Neural crest cell (in vitro differentiated cells): ENCODE measurements around the gene EIF2AK2. TPM values are rescaled to one million over a fixed set of nuclear protein-coding genes. Genes with fewer than 3 reads are reported as not detected.

ENCODE experiments used
- DNase-seq: peaks from one replicate; pipeline ENCODE4 v3.0.0; 2021; ENCODE audit warnings: low read depth, mixed read lengths, low spot score
- H3K27ac Mint-ChIP-seq: one replicate; pipeline ENCODE4 v1.8.0; 2021; ENCODE audit warnings: mild to moderate bottlenecking, mixed read lengths; ENCODE audit not compliant: unreplicated experiment
- H3K27me3 Mint-ChIP-seq: 2 replicates; pipeline ENCODE4 v1.8.0; 2021; ENCODE audit warnings: low read depth, mild to moderate bottlenecking, mixed read lengths
- H3K36me3 Mint-ChIP-seq: 2 replicates; pipeline ENCODE4 v1.8.0; 2021; ENCODE audit warnings: low read depth, mild to moderate bottlenecking, mixed read lengths
- H3K4me1 Mint-ChIP-seq: 2 replicates; pipeline ENCODE4 v1.8.0; 2021; ENCODE audit warnings: mixed read lengths
- H3K4me3 Mint-ChIP-seq: one replicate; pipeline ENCODE4 v1.8.0; 2021; ENCODE audit warnings: mild to moderate bottlenecking, mixed read lengths
- H3K9me3 Mint-ChIP-seq: 2 replicates; pipeline ENCODE4 v1.8.0; 2021; ENCODE audit warnings: mixed read lengths
- total RNA-seq: library from RNA; stranded (reverse); gene quantifications from 2 replicates; pipeline ENCODE4 v1.2.1, GENCODE V29; 2021
- TF ChIP-seq, protein P1 (sequence below): fragments of 200-600 bp; sonication (generic); conservative IDR thresholded peaks from 2 replicates; pipeline ENCODE4 v1.5.0; 2021; ENCODE audit warnings: antibody characterized with exemption, mild to moderate bottlenecking

Gene EIF2AK2
- total RNA-seq, 1 donor from 2014 or later = 34.1 TPM

DNA sequence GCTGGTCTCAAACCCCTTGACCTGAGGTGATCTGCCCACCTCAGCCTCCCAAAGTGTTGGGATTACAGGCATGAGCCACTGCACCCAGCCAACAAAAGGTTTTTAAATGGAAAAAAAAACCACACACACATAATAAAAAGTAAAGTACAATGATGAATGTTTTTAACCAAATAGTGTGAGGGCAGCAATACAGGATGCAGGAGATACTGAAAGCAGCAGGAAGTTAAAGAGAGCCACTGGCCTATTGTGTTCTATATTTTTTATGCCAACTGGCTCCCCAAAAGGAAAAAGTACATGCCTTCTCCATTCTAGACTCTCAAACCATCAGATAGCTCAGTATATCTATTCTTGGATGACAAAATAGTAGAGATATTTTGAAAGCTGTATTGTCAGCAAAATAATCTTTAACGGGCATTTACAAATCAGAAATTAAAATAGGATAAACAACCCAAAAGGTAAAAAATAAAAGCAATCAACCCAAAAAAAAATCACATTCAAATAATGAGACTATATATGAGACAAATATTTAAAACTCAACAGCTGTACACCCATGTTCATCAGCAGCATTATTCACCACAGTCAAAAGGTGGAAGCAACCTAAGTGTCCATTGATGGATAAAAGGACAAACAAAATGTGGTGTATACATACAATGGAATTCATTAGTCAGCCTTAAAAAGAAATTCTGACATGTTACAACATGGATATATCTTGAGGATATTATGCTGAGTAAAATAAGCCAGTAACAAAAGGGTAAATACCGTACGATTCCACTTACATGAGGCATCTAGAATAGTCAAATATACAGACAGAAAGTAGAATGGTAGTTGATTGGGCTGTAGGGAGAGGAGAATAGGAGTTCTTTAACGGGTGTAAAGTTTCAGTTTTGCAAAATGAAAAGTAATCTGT is 46.2 kb downstream of the EIF2AK2 start:
- no peak overlapping the region for H3K4me3 Mint-ChIP-seq
- H3K27ac Mint-ChIP-seq = no peak overlapping the region
- H3K36me3 Mint-ChIP-seq = peaks cover 16% of the 10 kb centered on the region

DNA sequence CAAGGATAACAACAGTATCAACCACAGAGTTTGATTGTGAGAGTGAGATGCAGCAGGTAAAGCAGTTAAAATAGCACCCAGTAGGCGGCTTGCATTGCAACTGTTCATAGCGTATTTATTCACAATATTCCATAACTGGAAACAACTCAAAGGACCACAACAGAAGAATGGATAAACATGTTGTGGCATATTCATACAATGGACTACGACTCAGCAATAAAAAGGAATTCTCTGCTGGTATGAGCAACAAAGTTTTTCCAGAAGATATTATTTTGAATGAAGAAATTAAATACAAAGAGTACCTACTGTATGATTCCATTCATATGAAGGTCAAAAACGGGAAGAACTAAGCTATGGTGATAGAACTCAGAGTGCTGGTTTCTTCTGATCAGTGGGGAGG is 47.3 kb downstream of the EIF2AK2 start:
- Mint-ChIP-seq H3K36me3 (peaks cover 19% of the 10 kb centered on the region), H3K4me3 (no peak overlapping the region), H3K9me3 (no peaks in the 10 kb centered on the region), H3K27me3 (no peaks in the 10 kb centered on the region), H3K4me1 (no peaks in the 10 kb centered on the region), H3K27ac (no peak overlapping the region)
- no peak for DNase-seq
- TF ChIP-seq, protein P1, sequence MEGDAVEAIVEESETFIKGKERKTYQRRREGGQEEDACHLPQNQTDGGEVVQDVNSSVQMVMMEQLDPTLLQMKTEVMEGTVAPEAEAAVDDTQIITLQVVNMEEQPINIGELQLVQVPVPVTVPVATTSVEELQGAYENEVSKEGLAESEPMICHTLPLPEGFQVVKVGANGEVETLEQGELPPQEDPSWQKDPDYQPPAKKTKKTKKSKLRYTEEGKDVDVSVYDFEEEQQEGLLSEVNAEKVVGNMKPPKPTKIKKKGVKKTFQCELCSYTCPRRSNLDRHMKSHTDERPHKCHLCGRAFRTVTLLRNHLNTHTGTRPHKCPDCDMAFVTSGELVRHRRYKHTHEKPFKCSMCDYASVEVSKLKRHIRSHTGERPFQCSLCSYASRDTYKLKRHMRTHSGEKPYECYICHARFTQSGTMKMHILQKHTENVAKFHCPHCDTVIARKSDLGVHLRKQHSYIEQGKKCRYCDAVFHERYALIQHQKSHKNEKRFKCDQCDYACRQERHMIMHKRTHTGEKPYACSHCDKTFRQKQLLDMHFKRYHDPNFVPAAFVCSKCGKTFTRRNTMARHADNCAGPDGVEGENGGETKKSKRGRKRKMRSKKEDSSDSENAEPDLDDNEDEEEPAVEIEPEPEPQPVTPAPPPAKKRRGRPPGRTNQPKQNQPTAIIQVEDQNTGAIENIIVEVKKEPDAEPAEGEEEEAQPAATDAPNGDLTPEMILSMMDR = no peak

More for the DNA sequence above, 46.2 kb downstream of the EIF2AK2 start:
- H3K4me1 Mint-ChIP-seq = no peaks in the 10 kb centered on the region
- no peak for DNase-seq
- TF ChIP-seq, protein P1 = no peak
- H3K9me3 Mint-ChIP-seq = no peaks in the 10 kb centered on the region
- H3K27me3 Mint-ChIP-seq = no peaks in the 10 kb centered on the region

DNA sequence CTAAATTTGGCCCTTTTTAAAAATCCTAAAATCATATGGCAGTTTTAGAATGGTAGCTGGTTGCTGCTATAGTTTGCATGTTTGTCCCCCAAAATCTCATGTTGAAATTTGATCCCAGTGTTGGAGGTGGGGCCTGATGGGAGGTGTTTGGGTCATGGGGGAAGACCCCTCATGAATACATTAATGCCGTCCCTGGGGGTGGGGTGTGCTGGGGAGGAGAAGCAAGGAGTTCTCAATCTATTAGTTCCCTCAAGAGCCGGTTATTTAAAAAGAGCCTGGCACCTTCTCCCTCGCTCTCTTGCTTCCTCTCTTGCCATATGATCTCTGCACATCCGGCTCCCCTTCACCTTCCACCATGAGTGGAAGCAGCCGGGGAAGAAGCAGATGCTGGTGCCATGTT is 51.6 kb downstream of the EIF2AK2 start:
- no peaks in the 10 kb centered on the region for H3K4me1 Mint-ChIP-seq
- no peaks in the 10 kb centered on the region for H3K27me3 Mint-ChIP-seq
- H3K27ac Mint-ChIP-seq = peak overlapping the region; percentile 35
- TF ChIP-seq, protein P1 = no peak
- H3K9me3 Mint-ChIP-seq = no peaks in the 10 kb centered on the region
- H3K4me3 Mint-ChIP-seq = no peak overlapping the region
- DNase-seq = no peak
- H3K36me3 Mint-ChIP-seq = peaks cover 24% of the 10 kb centered on the region

DNA sequence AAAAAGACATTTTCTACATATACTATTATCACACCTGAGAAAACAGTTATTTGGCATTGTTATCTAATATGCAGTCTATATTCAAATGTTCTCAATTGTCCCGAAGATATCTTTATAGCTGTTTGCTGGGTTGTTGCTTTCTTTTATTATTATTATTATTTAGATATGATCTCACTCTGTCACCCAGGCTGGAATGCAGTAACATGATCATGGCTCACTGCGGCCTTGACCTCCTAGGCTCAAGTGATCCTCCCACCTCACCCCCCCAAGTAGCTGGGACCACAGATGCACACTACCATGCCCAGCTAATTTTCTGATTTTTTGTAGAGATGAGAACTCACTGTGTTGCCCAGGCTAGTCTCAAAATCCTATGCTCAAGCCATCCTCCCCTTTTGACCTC is 52.6 kb downstream of the EIF2AK2 start:
- H3K27ac Mint-ChIP-seq = no peak overlapping the region
- H3K9me3 Mint-ChIP-seq = no peaks in the 10 kb centered on the region
- H3K4me1 Mint-ChIP-seq = no peaks in the 10 kb centered on the region
- H3K4me3 Mint-ChIP-seq = no peak overlapping the region
- H3K27me3 Mint-ChIP-seq = no peaks in the 10 kb centered on the region
- DNase-seq = no peak
- TF ChIP-seq, protein P1 = no peak
- peaks cover 24% of the 10 kb centered on the region for H3K36me3 Mint-ChIP-seq

DNA sequence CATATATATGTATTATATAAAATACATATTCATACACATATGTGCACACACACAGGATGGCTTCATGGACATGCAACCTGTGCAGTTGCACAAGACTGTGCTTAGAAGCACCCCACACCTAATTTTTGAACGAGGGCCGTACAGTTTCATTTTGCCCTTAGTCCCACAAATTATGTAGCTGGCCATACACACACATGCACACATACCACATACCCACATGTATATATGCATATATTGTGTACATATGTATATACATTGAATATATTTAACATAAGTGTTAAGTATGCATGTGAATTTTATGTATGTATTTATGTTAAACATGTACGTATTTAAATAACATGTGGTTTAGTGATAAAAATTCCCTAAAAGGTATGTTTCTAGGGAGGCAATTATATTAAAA is 54.2 kb downstream of the EIF2AK2 start:
- no peaks in the 10 kb centered on the region for H3K4me1 Mint-ChIP-seq
- no peaks in the 10 kb centered on the region for H3K27me3 Mint-ChIP-seq
- H3K36me3 Mint-ChIP-seq = peaks cover 16% of the 10 kb centered on the region
- TF ChIP-seq, protein P1 = no peak
- H3K27ac Mint-ChIP-seq = no peak overlapping the region
- no peak overlapping the region for H3K4me3 Mint-ChIP-seq
- H3K9me3 Mint-ChIP-seq = no peaks in the 10 kb centered on the region
- DNase-seq = no peak
